Hepatocyte (in vitro differentiated cells): Measurements from ENCODE around the gene BNIP2.

Experiments used
- CTCF ChIP-seq: fragments of 200-600 bp; sonication (generic); IDR thresholded peaks from 2 replicates; pipeline ENCODE4 v1.5.1; 2016; ENCODE audit warnings: antibody characterized with exemption, mild to moderate bottlenecking; ENCODE audit not compliant: poor library complexity
- EZH2 ChIP-seq: fragments of 200-600 bp; sonication (generic); IDR thresholded peaks from 2 replicates; pipeline ENCODE4 v1.6.1; 2016; ENCODE audit warnings: antibody characterized with exemption, mild to moderate bottlenecking, borderline replicate concordance

GRCh38 chr15:59678620-59679019 lies 10.5 kb downstream of the BNIP2 start:
- TF ChIP-seq CTCF (no peak), EZH2 (no peak)
